Esophagus squamous epithelium (tissue), 4 donors: ENCODE measurements around the gene TMEM80.

ENCODE experiments used
- POLR2A ChIP-seq, 4 donors: fragments of 450-650 bp; IDR thresholded peaks; one replicate each; pipeline ENCODE4 v1.6.1; 2017; ENCODE audit warnings: antibody characterized with exemption in 4 of 4, mild to moderate bottlenecking in 4 of 4, moderate library complexity in 3 of 4
- TF ChIP-seq, protein P1 (sequence below), 6 experiments: fragments of 450-650 bp in 4 of 6; fragments of 200-600 bp in 2 of 6; sonication (generic) in 2 of 6; IDR thresholded peaks; one replicate each; pipeline ENCODE4 v1.5.1; 2016 to 2019; ENCODE audit warnings: antibody characterized with exemption in 6 of 6, mild to moderate bottlenecking in 4 of 6, moderate library complexity in 4 of 6

DNA sequence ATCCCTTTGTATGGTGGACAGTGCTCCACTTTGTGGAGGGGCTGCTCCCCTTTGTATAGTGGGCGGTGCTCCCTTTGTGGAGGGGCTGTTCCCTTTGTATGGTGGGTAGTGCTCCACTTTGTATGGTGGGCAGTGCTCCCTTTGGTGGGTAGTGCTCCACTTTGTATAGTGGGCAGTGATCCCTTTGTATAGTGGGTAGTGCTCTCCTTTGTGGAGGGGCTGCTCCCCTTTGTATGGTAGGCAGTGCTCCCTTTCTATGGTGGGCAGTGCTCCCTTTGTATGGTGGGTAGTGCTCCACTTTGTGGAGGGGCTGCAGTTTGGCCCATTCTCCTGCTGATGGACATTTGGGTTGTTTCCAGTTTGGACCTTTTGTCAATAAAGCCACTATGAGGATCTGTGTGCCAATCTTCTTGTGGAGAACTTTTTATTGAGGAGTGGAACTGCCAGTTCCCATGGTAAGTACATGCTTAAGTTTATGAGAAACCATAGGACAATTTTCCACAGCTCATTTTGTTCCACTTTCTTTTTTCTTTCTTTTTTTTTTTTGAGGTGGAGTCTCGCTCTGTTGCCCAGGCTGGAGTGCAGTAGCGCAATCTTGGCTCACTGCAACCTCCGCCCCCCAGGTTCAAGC, 47.1 kb downstream of the TMEM80 start:
- TF ChIP-seq, protein P1, sequence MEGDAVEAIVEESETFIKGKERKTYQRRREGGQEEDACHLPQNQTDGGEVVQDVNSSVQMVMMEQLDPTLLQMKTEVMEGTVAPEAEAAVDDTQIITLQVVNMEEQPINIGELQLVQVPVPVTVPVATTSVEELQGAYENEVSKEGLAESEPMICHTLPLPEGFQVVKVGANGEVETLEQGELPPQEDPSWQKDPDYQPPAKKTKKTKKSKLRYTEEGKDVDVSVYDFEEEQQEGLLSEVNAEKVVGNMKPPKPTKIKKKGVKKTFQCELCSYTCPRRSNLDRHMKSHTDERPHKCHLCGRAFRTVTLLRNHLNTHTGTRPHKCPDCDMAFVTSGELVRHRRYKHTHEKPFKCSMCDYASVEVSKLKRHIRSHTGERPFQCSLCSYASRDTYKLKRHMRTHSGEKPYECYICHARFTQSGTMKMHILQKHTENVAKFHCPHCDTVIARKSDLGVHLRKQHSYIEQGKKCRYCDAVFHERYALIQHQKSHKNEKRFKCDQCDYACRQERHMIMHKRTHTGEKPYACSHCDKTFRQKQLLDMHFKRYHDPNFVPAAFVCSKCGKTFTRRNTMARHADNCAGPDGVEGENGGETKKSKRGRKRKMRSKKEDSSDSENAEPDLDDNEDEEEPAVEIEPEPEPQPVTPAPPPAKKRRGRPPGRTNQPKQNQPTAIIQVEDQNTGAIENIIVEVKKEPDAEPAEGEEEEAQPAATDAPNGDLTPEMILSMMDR (IDR thresholded peaks at IDR 0.05), result no peak
- TF ChIP-seq POLR2A (IDR thresholded peaks at IDR 0.05), result no peak
